NCI-H345 treated with DMSO at 0.1 percent for 48 hours (cell line): ENCODE measurements around the gene AGPAT4.
"Not testable (repeated sequence)": the region's sequence is repeated elsewhere in the genome, so short reads cannot be mapped to it uniquely, and the experiment has no call there.

Source experiments
- DNase-seq: peaks from one replicate; lab custom pipeline; 2025; ENCODE audit not compliant: unreplicated experiment; lab: John Stamatoyannopoulos, UW

The AGPAT4 gene

GRCh38 chr6:161210857-161211256 is 63.0 kb downstream of the AGPAT4 start:
- no peak for DNase-seq

- DNase-seq, result no peak
Measured at GRCh38 chr6:161207200-161207599, 66.7 kb downstream of the AGPAT4 start.

- DNase-seq, result no peak
Measured at GRCh38 chr6:161204866-161205557, 68.8 kb downstream of the AGPAT4 start.

GRCh38 chr6:161200610-161201370 is 73.1 kb downstream of the AGPAT4 start:
- DNase-seq, result no peak

- no peak for DNase-seq
Measured at GRCh38 chr6:161199850-161200249, 74.0 kb downstream of the AGPAT4 start.

- DNase-seq, result no peak
Measured at GRCh38 chr6:161198783-161199460, 74.9 kb downstream of the AGPAT4 start.

- no peak for DNase-seq
Measured at GRCh38 chr6:161198176-161198575, 75.7 kb downstream of the AGPAT4 start.

GRCh38 chr6:161195386-161195785 is 78.5 kb downstream of the AGPAT4 start:
- no peak for DNase-seq

GRCh38 chr6:161194374-161194773 is 79.5 kb downstream of the AGPAT4 start:
- no peak for DNase-seq

- no peak for DNase-seq
Measured at GRCh38 chr6:161192636-161193411, 81.0 kb downstream of the AGPAT4 start.

- DNase-seq, result no peak
Measured at GRCh38 chr6:161191671-161192070, 82.2 kb downstream of the AGPAT4 start.

- no peak for DNase-seq
Measured at GRCh38 chr6:161191007-161191406, 82.9 kb downstream of the AGPAT4 start.

- no peak for DNase-seq
Measured at GRCh38 chr6:161189891-161190290, 84.0 kb downstream of the AGPAT4 start.

- no peak for DNase-seq
Measured at GRCh38 chr6:161188547-161189465, 85.1 kb downstream of the AGPAT4 start.

GRCh38 chr6:161186173-161186769 is 87.6 kb downstream of the AGPAT4 start:
- DNase-seq, result no peak

GRCh38 chr6:161181121-161181520 is 92.7 kb downstream of the AGPAT4 start:
- DNase-seq, result no peak

- not testable (repeated sequence) for DNase-seq
Measured at GRCh38 chr6:161178155-161178554, 95.7 kb downstream of the AGPAT4 start.

GRCh38 chr6:161176428-161176827 is 97.4 kb downstream of the AGPAT4 start:
- not testable (repeated sequence) for DNase-seq

GRCh38 chr6:161172769-161173168 is 101.1 kb downstream of the AGPAT4 start:
- DNase-seq, result not testable (repeated sequence)

GRCh38 chr6:161171207-161171606 is 102.7 kb downstream of the AGPAT4 start:
- no peak for DNase-seq
